HEK293T (cell line): ENCODE data around the gene GALNS.
"Not testable (repeated sequence)": the region's sequence is repeated elsewhere in the genome, so short reads cannot be mapped to it uniquely, and the experiment has no call there.

Source experiments
- CTCF ChIA-PET: fragments of 350-600 bp; formaldehyde crosslinking; extraction: SDS; loops from one replicate; lab custom pipeline; 2021; ENCODE audit warnings: antibody characterized with exemption, inconsistent platforms; lab: Yijun Ruan, JAX
- POLR2A ChIA-PET: fragments of 350-600 bp; formaldehyde crosslinking; extraction: SDS; loops from one replicate; lab custom pipeline; 2020; ENCODE audit warnings: antibody characterized with exemption, inconsistent platforms; lab: Yijun Ruan, JAX
- DNase-seq: peaks from one replicate; pipeline ENCODE4 v3.0.0; 2012; ENCODE audit warnings: mixed read lengths; ENCODE audit errors: extremely low spot score
- ARNT ChIP-seq: fragments of 450-650 bp; IDR thresholded peaks from 2 replicates; pipeline ENCODE4 v1.6.1; 2017; ENCODE audit warnings: mild to moderate bottlenecking
- BHLHE40 ChIP-seq: fragments of 450-650 bp; IDR thresholded peaks from 2 replicates; pipeline ENCODE4 v1.6.1; 2016; ENCODE audit warnings: mild to moderate bottlenecking, moderate library complexity, borderline replicate concordance
- CTBP1 ChIP-seq: fragments of 450-650 bp; IDR thresholded peaks from 2 replicates; pipeline ENCODE4 v1.6.1; 2016; ENCODE audit warnings: borderline replicate concordance
- ELF4 ChIP-seq: fragments of 450-650 bp; IDR thresholded peaks from 2 replicates; pipeline ENCODE4 v1.6.1; 2017; ENCODE audit warnings: antibody characterized with exemption
- FOXA1 ChIP-seq: fragments of 450-650 bp; IDR thresholded peaks from 2 replicates; pipeline ENCODE4 v1.6.1; 2016; ENCODE audit warnings: mild to moderate bottlenecking
- FOXK2 ChIP-seq: fragments of 450-650 bp; IDR thresholded peaks from 2 replicates; pipeline ENCODE4 v1.6.1; 2016; ENCODE audit warnings: mild to moderate bottlenecking
- FOXM1 ChIP-seq: fragments of 450-650 bp; IDR thresholded peaks from 2 replicates; pipeline ENCODE4 v1.6.1; 2017; ENCODE audit warnings: mild to moderate bottlenecking, borderline replicate concordance
- HDGF ChIP-seq: fragments of 450-650 bp; IDR thresholded peaks from 2 replicates; pipeline ENCODE4 v1.6.1; 2017; ENCODE audit warnings: antibody characterized with exemption, borderline replicate concordance
- L3MBTL2 ChIP-seq: fragments of 450-650 bp; conservative IDR thresholded peaks from 2 replicates; pipeline ENCODE4 v1.6.1; 2016; ENCODE audit warnings: mild to moderate bottlenecking
- LEF1 ChIP-seq: fragments of 450-650 bp; IDR thresholded peaks from 2 replicates; pipeline ENCODE4 v1.6.1; 2017; ENCODE audit warnings: mild to moderate bottlenecking, borderline replicate concordance
- NFRKB ChIP-seq: fragments of 450-650 bp; IDR thresholded peaks from 2 replicates; pipeline ENCODE4 v1.6.1; 2016; ENCODE audit warnings: mild to moderate bottlenecking, moderate library complexity
- PKNOX1 ChIP-seq: fragments of 450-650 bp; IDR thresholded peaks from 2 replicates; pipeline ENCODE4 v1.6.1; 2016
- SP1 ChIP-seq: fragments of 450-650 bp; IDR thresholded peaks from 2 replicates; pipeline ENCODE4 v1.6.1; 2017
- SUZ12 ChIP-seq: fragments of 450-650 bp; IDR thresholded peaks from 2 replicates; pipeline ENCODE4 v1.6.1; 2016; ENCODE audit warnings: mild to moderate bottlenecking
- TARDBP ChIP-seq: fragments of 450-650 bp; IDR thresholded peaks from 2 replicates; pipeline ENCODE4 v1.6.1; 2016
- ZNF384 ChIP-seq: fragments of 450-650 bp; IDR thresholded peaks from 2 replicates; pipeline ENCODE4 v1.6.1; 2016

GALNS gene

GRCh38 chr16:88901718-88902337 lies 45.1 kb upstream of the GALNS start:
- no peak for DNase-seq
- POLR2A ChIA-PET: no interaction called here
- CTCF ChIA-PET: no interaction called here
- TF ChIP-seq FOXM1: no peak
- TF ChIP-seq FOXK2: no peak

- ChIA-PET POLR2A (no interaction called here), CTCF (no interaction called here)
- TF ChIP-seq ZNF384: no peak
- no peak for DNase-seq
These were observed 43.9 kb upstream of the GALNS start for GRCh38 chr16:88900662-88901052.

- ChIA-PET CTCF (no interaction called here), POLR2A (no interaction called here)
- TF ChIP-seq HDGF: no peak
- DNase-seq: no peak
These were observed 43.3 kb upstream of the GALNS start for GRCh38 chr16:88899901-88900661.

- ChIA-PET POLR2A (no interaction called here), CTCF (no interaction called here)
- DNase-seq: no peak
- TF ChIP-seq FOXK2: no peak
- TF ChIP-seq SUZ12: no peak
- TF ChIP-seq PKNOX1: no peak
- no peak for TF ChIP-seq LEF1
- no peak for TF ChIP-seq FOXM1
- no peak for TF ChIP-seq L3MBTL2
- no peak for TF ChIP-seq FOXA1
- TF ChIP-seq SP1: no peak
- TF ChIP-seq ZNF384: no peak
These were observed 41.1 kb upstream of the GALNS start for GRCh38 chr16:88897696-88898425.

- CTCF ChIA-PET: no interaction called here
- DNase-seq: no peak
- POLR2A ChIA-PET: no interaction called here
- no peak for TF ChIP-seq ARNT
- TF ChIP-seq HDGF: no peak
- TF ChIP-seq PKNOX1: no peak
- no peak for TF ChIP-seq TARDBP
- TF ChIP-seq ELF4: no peak
- no peak for TF ChIP-seq FOXM1
- no peak for TF ChIP-seq SP1
- TF ChIP-seq BHLHE40: no peak
- TF ChIP-seq LEF1: no peak
- TF ChIP-seq SUZ12: no peak
- no peak for TF ChIP-seq FOXK2
- TF ChIP-seq L3MBTL2: no peak
- TF ChIP-seq FOXA1: no peak
- TF ChIP-seq NFRKB: no peak
- no peak for TF ChIP-seq CTBP1
These were observed 39.7 kb upstream of the GALNS start for GRCh38 chr16:88896238-88897070.

- CTCF ChIA-PET: no interaction called here
- POLR2A ChIA-PET: no interaction called here
- no peak for DNase-seq
- no peak for TF ChIP-seq FOXK2
- no peak for TF ChIP-seq FOXM1
- no peak for TF ChIP-seq SUZ12
- no peak for TF ChIP-seq L3MBTL2
- TF ChIP-seq CTBP1: no peak
These were observed 38.6 kb upstream of the GALNS start for GRCh38 chr16:88895335-88895734.

GRCh38 chr16:88894681-88895300 lies 38.0 kb upstream of the GALNS start:
- TF ChIP-seq SP1 (no peak), ZNF384 (no peak), TARDBP (no peak), LEF1 (no peak), BHLHE40 (no peak), FOXK2 (no peak), FOXM1 (no peak), NFRKB (no peak), SUZ12 (no peak), ELF4 (no peak), L3MBTL2 (no peak)
- no peak for DNase-seq
- ChIA-PET CTCF (no interaction called here), POLR2A (no interaction called here)

GRCh38 chr16:88894266-88894665 lies 37.5 kb upstream of the GALNS start:
- DNase-seq, CTCF ChIA-PET, POLR2A ChIA-PET: not testable (repeated sequence)
